GDM1 (cell line): ENCODE data around the gene XYLT1.

Experiments used
- DNase-seq: peaks from one replicate; lab custom pipeline; 2025; lab: John Stamatoyannopoulos, UW

Gene XYLT1

DNA sequence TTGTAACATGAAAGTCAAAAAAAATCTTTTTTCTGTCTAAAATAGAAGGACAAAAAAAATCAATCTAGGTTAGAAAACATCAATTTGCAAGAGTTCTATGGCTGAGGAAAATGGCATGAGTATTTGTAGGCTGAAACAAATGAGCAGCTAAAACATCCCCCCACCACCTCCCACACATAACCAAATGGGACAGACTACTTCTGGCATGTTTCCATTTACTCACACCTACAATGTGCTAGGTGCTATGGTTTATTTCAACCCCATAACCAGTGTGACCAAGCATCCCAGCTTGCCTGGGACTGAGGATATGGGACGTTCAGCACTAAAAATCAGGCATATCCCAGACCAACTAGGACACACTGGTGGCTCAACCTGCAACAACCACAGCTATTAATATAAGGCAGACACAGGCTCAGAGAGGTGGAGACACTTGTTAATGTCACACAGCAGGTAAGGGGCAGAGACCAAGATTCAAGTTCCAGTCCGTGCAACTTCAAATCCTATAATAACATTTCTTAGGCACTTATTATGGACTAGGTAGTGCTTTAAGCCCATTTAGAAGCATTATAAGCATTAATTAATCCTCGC lies 96.0 kb downstream of the XYLT1 start:
- DNase-seq, result no peak

DNA sequence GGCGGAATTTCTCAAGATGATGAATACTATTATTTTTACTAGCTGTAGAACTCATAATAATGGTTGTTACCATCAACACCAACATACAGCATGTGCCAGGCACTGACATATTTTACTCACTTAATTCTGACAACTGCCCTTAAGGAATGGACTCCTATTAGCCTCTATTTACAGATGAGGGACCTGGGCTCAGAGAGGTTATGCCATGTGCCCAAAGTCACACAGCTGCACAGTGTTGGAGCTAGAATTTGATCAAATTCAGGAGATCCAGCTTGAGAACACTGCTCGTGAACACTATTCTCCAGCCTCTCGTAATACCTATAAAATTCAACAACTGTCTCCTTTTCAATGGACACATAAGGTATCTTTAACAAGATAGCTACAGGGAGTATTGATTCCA lies 97.2 kb downstream of the XYLT1 start:
- no peak for DNase-seq

DNA sequence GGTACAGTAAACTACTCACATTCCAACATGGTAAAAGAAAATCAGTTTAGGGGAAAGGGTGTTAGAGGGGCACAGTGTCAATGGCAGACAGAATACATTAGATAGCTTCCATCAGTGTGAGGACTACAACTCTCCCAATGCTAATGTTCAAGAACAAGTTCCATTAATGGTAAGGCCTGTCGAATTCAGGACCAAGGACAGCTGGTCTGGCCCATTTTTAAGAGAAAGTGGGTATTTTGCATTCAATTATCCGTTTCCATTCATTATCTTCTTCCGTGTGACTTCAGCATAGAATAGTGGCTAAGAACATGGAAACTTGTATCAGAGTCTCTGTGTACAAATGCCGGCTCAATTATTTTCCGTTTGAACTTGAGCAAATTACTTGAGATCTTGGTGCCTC lies 98.4 kb downstream of the XYLT1 start:
- DNase-seq, result no peak

DNA sequence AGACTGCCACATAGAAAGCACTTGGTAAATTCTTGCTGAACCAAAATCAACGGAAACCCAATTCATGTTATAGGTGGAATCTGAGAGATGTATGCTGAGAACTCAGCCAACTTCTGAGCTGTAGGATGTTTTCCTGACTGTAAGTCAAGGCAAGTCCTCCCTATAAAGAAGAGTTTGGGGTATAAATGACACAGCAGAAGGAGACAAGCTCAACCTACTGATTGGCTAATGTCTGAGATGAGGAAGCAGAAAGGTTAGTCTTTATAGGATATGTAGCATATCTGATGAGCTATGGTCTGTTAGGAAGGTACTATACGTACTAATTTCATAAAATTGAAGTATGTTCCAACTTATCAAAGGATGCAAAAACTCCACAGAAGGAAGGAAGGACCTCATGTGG lies 99.5 kb downstream of the XYLT1 start:
- DNase-seq, result no peak

DNA sequence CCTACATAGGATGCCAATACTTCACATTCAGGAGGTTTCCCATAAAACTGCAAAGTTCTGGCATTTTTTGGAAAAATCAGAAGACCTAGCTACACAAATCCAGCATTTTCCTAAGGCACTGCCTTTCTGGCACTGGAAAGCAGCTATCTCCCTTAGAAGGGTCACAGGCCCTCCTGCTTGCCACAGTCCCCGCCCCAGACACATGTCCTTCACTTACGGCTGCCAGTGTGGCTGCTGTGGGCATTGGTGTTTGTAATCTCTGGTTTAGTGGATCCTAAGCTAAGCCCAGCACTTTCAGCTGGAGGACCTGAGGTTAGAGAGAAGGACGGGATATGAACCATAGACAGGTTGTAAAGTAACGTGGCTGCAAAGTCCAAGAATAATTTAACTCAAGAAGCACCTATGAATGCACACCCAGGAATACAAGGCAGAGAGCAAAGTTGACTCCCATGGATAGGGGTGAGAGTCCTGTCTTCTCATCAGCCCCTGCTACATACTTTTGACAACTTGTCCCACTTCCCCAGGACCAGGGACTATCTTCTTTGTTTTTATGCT lies 100.0 kb downstream of the XYLT1 start:
- DNase-seq, result no peak

DNA sequence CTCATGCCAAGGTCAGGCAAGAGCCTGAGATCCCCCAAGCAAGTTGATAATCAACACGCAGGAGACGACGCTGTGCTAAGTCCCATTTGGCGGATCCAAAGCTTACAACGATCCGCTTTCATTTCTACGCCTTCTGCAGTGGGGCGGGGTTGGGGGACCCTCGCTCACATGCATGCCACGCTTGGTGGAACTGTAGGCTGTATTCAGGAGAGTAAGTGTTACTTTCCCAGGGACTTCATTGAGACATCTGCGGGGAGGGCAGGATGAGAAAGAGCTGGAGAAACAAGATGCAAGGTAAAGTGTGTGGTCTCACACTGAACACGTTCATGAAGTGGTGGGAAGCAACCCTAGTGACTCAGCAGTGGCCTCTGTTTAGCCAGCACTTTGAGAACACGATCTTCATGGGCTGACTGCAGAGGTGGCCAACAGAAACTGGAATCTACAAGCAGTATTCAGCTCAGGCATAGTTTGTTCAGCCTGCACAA lies 100.5 kb downstream of the XYLT1 start:
- no peak for DNase-seq

DNA sequence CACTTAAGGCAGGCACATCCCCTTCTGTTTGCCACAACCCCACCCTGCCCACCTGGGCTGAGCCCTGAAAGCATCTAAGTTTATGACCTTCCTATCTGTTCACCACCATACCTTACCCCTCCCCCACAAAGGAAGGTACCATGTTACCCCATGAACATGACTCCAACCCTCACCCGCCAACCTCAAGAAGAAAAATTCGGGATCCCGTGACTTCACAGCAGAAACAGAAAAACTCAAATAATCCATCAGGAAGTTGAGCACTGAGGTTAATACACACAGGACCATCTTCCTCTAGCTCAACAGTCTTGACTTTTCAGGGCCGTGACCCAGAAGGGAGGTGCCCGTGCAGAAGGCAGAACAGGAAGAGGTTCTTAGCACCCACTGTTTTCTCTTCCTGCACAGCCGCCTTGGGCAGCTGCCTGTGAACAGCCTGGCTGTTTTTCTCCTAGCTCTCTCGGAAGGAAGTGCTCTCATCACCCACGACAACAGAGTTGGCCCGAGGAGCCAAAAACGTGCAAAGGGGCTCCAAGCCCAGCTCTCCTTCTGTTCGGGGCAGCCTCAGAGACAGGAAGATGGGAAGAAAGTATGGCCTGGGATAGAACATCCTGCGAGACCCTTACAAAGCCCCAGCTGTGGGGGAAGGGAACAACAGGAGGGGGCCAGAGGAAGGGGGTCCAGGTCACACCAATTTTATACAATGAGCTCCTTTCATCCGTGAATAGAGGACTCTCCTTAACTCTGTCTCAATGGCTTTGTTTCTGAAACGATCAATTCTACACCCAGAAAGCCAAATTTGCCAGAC lies 101.1 kb downstream of the XYLT1 start:
- DNase-seq, result peak; percentile 83

DNA sequence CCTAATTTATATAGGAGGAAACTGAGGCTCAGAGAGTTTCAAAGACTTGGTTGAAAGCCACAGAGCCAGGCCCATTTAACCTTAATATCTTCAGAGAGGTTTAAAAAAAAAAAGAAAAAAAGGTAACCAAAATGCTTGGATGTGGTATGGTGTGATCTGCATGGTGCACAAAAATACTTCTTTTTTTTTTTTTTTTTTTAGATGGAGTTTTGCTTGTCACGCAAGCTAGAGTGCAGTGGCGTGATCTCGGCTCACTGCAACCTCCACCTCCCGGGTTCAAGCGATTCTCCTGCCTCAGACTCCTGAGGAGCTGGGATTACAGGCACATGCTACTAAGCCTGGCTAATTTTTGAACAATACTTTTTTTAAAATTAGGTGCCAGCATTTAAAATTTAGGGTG lies 101.8 kb downstream of the XYLT1 start:
- no peak for DNase-seq

DNA sequence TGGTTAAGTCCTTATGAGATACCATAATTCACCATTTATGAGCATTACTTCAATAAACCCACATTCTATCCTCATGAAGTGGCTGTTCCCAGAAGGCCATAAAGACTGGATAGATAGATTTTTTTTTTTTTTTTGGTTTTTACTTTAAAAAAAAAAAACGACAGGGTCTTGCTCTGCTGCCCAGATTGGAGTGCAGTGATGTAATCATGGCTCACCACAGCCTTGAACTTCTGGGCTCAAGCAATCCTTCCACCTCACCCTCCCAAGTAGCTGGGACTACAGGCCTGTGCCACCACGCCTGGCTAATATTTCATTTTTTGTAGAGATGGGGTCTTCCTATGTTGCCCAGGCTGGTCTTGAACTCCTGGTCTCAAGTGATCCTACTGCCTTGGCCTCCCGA lies 102.3 kb downstream of the XYLT1 start:
- DNase-seq, result no peak

DNA sequence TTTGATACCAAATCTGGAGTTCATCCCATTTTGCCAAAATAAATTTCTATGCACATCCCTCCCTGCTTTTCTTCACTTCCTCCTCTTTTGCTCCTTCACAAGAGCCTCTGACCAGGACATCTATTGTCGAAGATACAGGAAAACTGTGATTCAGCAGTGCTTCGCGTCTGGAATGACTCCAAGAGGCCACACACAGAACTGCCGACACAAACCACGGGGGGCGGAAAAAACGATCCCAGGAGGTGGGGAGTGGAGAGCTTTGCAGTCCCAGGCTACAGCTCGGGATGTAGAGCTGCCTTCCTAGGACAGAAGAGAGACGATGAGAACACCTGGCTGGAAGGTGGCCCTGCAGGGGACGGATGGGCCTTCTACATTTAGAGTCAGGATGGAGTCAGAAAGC lies 102.8 kb downstream of the XYLT1 start:
- DNase-seq, result no peak

DNA sequence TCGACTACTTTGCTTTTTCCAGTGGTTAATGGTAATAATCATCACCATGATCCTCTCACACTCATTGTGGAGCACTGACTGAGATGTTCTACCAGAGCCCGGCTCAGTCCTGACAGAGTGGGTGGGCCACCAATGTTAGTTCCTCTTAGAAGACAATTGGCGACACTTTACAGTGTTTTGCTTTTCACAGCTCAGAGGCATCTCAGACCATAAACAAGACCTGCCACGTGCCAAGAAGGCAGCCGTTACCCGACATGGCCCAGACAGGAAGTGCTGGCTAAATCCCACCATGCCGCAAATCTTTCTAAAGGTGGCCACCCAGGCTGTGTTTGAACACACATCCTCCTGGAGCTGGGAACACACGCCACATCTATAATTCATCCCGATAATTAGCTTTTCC lies 103.7 kb downstream of the XYLT1 start:
- no peak for DNase-seq

DNA sequence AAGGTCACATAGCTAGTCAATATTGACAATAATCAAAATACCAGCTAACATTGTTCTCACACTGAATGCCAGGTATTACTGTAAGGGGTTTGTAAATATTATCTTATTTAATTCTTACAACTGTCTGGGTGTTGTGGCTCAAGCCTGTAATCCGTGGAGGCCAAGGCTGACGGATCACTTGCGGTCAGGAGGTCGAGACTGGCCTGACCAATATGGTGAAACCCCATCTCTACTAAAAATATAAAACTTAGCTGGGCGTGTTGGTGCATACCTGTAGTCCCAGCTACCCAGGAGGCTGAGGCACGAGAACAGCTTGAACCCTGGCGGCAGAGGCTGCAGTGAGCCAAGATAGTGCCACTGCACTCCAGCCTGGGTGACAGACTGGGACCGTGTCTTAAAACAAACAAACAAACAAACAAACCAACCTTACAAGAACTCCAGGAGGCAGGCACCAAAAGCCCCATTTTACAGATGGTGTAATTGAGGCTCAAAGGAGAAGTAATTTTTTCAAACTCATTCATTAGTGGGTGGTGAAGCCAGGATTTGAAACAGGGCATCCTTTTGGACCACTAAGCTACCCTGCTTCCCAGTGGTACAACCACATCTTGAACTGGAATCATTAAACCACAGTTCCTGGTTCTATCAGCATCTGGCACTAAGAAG lies 104.3 kb downstream of the XYLT1 start:
- DNase-seq, result no peak

DNA sequence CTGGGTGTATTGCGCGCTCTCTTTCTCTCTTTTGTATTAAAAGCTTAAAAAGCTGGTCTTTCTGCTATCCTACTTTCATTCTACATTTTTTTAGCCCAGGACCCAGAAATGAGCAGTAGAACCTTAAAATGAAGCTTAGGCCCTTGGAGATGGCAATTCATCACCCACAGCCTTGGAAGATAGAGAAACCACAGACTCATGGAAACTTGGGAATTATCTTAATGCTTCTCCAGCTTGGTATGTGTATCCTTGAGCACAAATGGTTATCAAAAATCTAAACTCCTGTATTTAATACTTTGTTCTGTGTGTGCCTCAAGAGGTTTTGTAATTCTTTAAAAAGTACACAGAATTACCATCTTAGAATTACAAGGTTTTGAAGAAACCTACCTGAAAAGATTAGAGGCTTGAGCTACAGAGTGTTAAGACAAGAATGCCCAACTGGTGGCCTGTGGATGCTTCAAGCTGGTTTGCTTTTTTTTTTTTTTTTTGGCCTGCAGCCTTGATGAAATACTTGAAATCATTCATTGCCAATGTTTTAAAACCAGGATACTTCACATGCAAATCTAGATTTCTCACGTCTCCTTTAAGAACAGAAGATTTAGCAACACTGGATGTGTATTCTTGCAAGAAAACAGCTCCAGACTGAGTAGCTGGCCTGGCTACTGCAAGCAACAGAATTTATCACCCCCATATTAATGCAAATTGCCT lies 105.0 kb downstream of the XYLT1 start:
- no peak for DNase-seq

DNA sequence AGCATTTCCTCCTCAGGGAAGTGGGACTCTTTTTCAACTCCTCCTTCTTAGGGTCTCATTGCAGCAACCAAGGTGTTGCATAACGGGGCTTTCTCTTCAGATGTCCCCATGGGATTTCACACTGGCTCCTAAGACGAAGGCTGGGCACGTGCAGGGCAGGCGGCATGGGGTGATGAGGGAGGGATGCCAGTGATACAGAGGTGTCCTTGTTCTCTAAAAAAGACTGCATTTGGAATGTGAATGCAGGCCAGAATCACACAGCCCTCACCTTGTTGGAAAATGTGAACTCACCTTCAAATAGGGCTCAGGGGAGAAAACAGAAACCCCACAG lies 105.6 kb downstream of the XYLT1 start:
- DNase-seq, result no peak

DNA sequence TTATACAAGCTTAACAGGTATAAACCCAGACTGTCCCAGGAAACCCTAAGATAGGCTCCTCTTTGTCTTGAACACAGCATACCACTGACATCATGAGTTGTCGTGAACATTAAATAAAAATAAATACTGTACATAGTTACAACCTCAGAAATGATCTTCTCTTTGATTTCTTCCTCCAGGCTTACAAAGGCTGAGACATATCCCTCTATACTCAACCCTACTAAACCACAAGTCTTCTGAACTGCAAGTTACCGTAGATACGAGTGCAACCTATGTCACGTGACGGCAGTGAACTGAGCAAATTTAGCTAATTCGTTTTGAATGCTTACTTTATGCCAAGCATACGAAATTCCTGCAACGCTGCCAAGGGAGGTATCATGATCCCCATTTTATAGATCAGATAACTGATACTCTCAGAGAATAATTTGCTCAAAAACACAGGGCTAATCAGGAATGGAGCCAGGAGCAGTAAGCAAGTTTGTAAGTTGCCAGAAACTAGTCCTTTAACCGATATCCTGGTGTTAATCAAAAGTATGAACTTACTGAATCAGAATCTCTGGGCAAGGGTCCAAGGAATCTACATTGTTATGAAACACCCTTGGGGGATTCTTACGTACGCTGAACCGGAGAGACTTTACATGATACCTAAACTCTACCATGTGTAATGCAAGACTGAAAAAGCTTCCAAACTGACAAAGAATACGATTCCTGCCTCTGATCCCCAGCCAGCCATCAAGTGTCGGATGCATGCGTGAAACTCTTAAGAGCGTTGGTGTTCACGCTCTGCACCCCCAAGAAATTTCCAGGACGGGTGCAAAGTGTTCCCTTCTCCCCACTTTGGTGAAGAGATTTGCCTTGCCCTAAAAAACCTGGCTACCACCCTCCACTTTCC lies 106.2 kb downstream of the XYLT1 start:
- DNase-seq, result peak; percentile 19

DNA sequence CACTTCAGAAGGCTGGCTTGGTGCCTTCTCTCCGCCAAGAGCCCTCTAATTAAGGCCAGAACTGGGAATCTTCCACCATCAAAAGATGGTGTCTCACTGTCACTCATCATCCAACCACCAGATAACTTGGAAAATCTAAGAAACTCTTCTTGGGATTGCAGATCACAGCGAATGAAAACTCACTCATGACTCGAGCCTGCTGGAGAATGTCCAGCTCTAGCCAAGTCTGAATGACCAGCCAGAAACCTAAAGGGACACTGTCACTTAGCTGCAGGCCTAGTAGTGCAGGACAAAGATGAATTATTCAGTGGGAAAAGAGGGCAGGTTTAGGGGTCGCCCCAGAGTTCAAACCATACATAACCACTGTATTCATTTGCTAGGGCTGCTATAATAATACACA lies 107.8 kb downstream of the XYLT1 start:
- no peak for DNase-seq

DNA sequence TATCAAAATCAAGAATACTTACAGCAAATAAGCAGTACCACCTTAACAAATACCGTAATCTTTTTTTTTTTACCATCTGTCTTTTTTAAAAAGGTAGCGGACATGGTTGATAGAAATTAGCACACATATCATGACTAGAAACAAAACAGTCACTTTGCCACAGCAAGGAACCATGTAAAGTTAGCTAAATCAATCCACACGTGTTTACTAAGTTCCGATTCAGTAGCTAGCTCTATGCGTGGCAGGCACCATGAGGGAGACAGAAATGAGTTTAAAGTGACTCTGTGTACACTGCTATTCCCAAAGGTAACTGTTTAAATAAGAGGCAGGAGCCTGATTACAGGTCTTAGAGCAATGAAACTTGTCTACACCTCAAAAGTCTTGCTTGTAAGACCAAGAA lies 108.6 kb downstream of the XYLT1 start:
- DNase-seq, result no peak

DNA sequence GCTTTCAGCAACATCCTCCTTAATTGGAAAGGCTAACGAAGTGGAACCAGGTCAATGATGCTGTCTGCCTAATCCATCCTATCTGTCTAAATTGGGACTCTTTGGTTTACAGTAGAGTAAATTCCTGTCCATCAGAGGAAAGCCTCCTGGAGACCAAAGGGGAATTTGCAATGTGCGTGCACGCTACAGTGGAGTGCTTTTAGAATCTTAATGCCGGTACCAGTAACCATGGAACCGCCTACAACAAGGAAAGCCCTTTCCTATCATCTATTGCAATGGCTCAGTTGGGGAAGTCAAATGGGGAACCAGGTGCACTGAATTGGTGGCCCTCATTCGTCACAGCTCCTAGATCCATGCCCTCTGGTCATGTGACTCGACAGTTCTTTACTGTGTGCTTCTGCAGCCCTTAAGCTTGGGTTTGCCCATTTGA lies 110.1 kb downstream of the XYLT1 start:
- no peak for DNase-seq

DNA sequence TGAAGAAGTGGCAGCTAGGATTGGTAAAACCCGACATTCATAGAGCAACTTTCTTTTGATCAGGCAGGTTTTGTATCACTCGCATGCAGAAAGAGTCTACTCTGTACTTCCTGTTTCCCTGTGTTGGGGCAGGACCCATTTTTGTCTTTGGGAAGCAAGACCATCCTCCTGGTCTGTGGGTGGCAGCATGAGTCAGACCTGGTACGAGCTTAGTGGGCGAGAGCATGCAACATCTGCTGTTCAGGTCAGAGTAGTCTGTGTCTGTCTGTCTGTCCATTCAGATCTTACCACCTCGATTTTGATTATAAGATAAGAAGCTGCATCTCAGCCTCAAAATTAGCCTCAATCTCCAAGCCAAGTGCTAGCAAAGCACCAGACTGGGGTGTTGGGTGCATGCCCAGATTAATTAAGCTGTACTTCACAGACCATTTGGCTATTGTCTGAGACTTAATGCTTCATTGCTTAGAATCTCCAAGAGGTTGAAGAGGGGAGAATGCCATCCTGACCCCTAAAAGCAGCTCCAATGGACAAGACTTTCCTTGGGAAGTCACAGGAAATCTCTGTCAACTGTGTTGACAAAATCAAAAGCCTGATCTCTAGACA lies 110.9 kb downstream of the XYLT1 start:
- DNase-seq, result peak; percentile 41

DNA sequence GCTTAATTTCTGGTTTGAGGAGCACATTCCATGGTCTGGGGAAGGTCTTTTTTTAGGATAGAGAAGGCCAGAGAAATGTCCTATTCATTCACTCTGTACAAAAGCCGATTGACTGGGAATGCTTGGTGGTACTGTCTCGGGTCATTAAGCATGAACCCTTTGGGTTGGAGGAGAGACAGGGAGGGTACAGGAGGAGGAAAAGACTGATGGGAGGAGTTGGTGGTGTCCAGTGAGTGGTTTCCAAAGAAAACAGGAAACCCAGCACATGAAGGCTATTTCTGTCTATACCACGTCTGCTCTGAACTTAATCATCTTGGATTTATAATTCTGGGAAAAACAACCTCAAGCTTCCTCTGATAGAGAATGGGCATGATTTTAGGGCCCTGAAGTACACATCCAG lies 111.9 kb downstream of the XYLT1 start:
- no peak for DNase-seq

DNA sequence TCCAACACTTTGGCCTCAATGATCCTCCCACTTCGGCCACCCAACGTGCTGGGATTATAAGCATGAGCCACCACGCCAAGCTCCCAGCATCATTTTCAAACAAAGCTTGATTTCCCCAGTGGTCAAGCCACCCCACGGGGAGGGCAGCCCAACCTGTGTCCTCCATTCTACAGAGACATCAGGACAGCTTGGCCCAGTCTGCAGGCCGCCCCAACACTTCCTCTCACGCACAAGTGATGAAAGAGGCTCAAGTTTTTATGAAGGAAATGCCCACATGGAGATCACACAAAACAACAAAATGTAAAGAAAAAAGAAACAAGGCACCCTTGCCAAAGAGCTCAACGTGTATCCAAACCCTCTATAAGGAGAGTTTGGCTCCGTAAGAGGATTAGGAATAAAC lies 112.4 kb downstream of the XYLT1 start:
- no peak for DNase-seq
